Nucleus accumbens (tissue), 56 donors: ENCODE measurements around the gene GTF2H4.

ENCODE experiments used
- DNase-seq, 56 donors: peaks; one replicate each; lab custom pipeline; 2025; lab: John Stamatoyannopoulos, UW

The GTF2H4 gene

GRCh38 chr6:30945281-30945680 is 37.3 kb downstream of the GTF2H4 start:
- DNase-seq = no peak

- DNase-seq = no peak
Measured at GRCh38 chr6:30947231-30947630, 39.2 kb downstream of the GTF2H4 start.

- DNase-seq = no peak
Measured at GRCh38 chr6:30948811-30949210, 40.8 kb downstream of the GTF2H4 start.

GRCh38 chr6:30951907-30952469 is 44.0 kb downstream of the GTF2H4 start:
- no peak for DNase-seq

- no peak for DNase-seq
Measured at GRCh38 chr6:30954631-30955366, 46.8 kb downstream of the GTF2H4 start.

GRCh38 chr6:30955367-30956042 is 47.5 kb downstream of the GTF2H4 start:
- peak in 37 of 56 donors; percentile 3 to 64 (median 21) for DNase-seq

- DNase-seq = no peak
Measured at GRCh38 chr6:30957716-30958115, 49.7 kb downstream of the GTF2H4 start.

- DNase-seq = no peak
Measured at GRCh38 chr6:30960907-30961673, 53.1 kb downstream of the GTF2H4 start.

- DNase-seq = no peak
Measured at GRCh38 chr6:30962716-30963115, 54.7 kb downstream of the GTF2H4 start.

- peak in 8 of 56 donors; percentile 4 to 38 (median 14) for DNase-seq
Measured at GRCh38 chr6:30963641-30964040, 55.6 kb downstream of the GTF2H4 start.
